Fibroblast of upper back skin (primary cell): ENCODE measurements around the gene CACNA1E.

ENCODE experiments used
- DNase-seq: peaks from one replicate; pipeline ENCODE4 v3.0.0-alpha.2; 2013

The CACNA1E gene

DNA sequence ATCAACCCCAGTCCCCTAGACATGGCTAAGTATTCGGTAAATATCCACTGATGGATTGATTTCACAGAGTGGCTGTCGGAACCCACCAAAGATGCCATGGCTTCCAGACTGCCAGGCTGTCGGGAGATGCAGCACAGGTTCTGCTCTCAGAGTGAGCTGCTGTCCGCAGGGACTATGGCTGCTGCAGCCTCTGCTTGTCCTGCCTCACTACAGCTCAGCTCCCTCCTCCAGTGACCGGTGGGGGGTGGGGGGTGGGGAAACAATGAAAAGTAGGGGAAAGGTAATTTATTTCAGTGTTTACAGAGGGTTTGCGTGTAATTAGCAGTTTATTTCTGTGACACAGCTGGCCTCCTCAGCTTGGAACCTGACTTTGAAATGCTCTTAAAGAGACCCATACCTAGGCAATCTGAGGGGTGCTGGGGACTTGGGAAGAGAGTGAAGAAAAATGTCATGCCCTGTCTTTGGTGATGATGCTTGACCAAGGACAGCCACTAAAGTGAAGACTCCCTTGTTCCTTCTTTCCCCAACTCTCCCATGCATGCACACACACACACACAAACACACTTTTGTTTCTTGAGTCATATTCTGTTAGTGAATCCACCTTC, 109.0 kb downstream of the CACNA1E start:
- DNase-seq: no peak

DNA sequence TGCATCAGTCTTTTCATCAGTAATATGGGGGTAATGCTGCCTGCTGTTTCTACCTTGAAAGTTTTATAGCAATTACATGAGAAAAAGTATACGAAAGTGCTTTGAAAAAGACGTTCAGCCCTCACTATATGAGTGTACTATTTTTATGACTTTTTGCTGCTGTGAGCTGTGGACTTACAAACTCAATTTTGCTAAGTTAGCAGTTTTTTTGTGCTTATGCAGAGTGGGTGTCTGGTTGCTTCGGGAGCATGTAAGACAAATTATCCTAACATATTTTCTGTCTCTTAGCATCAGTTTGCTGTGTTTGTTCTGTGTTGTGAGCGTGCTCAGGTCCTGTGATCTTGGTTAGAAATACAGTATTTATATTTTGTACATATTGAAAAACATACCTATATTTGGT, 109.7 kb downstream of the CACNA1E start:
- DNase-seq: no peak

- no peak for DNase-seq
Observed at GRCh38 chr1:181594553-181594952, 111.2 kb downstream of the CACNA1E start.

DNA sequence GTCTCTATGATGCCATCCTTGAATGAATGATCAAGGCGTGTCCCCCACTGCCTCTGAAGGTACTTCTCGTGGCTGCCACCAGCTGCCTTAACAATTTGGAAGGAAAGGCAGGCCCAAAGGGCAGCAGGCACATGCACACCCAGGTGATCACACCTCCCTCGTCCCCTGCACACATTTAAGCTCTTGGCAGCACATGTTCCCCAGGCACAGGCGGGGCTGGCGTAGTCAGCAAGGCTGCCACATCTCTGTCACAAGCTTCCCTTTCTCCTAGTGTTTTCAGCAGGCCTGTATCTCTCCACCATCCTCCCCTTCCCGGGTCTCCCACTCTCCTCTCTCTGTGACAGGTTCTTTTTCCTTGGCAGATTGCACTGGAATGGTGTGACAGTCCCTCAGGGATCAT, 111.9 kb downstream of the CACNA1E start:
- no peak for DNase-seq

DNA sequence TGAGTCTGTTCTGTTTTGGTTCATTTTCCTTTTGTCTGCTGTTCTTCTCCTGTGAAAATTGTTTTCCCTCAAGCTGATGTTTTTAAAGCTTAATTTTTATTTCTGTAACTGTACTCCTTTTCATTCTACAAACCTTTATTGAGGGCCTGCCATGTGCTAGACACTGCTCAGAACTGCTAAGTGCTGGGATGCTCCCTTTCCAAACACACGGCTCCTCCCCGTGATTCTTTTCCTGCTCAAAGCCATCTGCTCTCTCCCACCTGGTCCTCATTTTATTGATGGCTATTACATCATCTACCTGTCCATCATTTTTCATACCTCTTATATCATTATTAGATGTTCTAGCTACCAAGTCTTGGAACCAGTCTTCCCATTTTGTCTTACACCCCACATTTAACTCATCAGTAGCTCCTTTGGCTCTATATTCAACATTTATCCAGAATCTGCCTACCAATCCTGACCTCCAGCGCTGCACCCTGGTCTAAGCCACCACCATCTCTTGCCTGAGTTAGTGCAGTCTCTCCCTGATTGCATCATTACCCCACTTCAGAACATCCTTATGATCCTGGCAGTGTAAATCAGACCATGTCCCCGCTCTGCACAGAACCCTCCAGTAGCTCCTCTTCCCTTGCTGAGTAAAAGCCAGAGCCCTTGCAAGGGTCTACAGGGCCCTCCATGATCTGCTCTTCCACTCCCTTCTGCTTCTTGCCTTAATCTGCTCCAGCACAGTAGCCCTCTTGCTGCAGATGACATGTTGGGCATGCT, 118.1 kb downstream of the CACNA1E start:
- no peak for DNase-seq

DNA sequence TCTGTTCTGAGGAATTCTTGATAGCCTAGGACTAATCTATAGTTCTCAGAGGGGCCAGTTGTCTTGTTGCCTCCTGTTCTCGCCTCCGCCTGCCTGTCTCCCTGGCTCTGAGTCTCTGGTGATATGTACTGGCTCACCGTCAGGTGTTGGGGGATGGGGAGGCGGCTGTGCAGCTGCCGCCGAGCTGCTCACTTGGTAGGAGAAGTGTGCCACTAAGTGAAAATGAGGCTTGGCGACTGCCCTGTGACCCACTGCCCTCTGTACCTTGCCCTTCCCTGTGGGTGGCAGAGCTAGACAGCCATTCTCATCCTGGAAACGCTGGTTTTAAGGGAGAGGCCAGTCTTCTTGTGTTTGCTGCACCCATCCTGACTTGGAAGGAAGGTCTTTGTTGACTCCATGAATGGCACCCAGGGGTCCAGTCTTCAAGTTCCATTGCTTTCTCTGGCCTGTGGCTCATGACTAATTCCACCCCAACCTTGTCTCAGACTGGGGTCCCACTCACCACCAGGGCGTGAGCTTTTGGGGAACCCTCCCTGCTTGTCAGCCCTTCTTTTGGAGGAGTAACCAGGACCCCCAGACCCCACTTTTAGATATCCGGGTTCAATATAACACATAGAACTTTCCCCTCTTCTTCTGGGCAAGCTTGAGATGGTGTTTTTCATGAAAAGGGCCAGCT, 120.6 kb downstream of the CACNA1E start:
- no peak for DNase-seq

DNA sequence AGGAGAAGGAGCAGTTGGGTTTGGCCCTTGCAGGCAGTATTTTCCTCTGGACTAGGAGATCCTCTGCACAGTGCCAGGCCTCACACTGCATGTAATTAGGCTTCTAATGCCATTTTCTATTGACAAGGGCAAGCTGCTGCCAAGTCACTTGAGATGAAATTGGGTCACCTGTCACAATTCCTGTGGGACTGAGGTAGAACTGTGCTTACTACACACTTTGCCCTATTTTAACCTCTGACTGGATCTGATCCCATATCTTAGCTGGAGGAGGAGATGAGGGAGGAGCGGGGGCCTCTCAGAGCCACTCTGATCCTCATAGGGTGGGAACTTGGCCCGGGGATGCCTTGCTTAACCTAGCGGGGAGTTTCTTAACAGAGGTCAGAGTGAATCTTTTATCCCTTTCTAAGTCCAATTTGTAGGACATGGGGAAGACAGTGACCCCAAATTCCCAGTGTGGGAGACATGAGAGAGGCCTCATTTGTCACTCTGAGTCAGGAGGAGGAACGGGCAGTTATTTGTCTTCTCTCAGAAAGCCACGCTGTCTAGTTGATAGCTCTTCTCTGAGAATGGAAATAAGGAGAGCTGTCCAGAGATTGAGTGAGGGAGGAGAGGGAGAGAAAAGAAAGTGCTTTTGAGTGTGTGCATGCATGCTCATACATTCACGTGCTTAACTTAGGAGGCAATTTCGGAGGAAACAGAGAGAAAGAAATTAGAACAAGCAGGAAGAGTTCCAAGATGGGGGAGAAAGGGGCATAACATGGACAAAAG, 121.3 kb downstream of the CACNA1E start:
- no peak for DNase-seq

DNA sequence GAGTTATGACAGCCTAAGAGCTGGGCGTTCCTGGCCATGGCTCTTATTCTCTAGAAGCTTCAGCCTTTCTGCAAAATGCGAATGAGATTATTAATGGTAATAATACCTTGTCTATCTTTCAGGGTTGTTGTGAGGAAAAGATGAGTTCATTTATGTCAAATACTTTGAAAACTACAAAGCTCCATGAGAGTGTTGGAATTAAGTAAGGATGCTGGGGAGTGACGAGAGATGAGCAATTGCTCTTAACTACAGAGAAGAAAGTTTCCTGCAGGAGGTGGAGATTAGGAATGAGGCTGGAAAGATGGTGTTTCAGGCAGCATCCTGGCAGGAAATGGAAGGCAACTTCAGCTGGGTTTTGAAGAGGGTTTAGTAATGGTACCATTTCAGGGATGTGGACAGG, 124.2 kb downstream of the CACNA1E start:
- no peak for DNase-seq

- no peak for DNase-seq
Observed at GRCh38 chr1:181608386-181608785, 125.1 kb downstream of the CACNA1E start.

DNA sequence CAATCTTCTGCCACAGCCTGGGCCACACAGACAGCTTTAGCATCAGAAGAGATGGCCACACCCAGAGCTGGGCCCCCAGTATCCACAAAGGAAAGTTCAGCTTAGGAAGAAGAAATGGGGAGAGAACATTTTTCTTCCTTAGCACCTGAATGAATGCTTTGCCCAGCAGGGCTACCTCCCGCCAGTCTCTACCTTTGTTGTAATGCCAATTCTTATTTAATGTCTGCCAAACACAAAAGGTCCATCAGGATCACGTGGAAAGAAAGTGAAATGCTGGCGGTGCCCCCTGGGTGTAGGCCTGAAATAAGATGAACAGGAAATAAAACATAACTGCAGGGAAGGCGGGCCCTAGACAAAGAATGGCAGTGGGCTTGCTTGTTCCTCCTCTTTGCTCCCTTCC, 125.6 kb downstream of the CACNA1E start:
- no peak for DNase-seq

DNA sequence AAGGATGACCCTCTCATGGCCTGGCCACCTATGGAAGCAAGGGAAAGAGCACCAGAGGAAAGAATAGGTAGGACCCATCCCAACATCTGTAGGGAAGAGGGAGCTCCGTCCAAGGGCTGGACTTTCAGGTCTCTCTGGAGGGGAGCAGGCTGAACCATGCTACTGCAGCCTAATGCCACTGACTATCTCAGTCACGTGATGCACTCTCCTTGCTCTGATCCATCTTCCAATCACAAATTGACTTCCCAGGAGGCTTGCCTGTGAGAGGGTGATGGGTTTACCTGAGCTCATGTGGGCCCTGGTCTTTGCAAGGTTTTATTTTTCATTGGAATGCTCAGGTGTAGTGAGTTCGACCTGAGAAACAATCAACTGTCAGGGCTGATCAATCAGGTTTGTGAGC, 128.8 kb downstream of the CACNA1E start:
- no peak for DNase-seq

GRCh38 chr1:181618559-181618958, 135.2 kb downstream of the CACNA1E start:
- no peak for DNase-seq

DNA sequence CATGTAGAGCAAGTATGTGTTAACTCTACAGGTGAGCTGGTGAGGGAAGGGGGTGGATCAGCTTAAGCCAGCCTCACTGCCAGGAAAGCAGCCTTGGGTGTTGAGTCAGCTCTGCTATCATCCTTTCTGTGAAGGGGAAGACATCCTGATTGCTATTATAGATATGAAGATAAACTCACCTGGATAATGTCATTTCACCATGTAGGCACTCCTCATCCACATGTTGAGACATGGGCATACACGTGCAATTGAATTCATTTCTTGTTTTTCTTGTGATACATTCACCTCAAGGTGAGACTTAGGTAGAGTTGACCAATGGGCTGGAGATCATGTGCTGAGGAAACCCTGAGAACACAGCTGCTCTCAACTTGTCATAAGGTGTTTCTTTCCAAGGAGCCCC, 136.9 kb downstream of the CACNA1E start:
- DNase-seq: no peak

- no peak for DNase-seq
Observed at GRCh38 chr1:181623850-181624249, 140.5 kb downstream of the CACNA1E start.

DNA sequence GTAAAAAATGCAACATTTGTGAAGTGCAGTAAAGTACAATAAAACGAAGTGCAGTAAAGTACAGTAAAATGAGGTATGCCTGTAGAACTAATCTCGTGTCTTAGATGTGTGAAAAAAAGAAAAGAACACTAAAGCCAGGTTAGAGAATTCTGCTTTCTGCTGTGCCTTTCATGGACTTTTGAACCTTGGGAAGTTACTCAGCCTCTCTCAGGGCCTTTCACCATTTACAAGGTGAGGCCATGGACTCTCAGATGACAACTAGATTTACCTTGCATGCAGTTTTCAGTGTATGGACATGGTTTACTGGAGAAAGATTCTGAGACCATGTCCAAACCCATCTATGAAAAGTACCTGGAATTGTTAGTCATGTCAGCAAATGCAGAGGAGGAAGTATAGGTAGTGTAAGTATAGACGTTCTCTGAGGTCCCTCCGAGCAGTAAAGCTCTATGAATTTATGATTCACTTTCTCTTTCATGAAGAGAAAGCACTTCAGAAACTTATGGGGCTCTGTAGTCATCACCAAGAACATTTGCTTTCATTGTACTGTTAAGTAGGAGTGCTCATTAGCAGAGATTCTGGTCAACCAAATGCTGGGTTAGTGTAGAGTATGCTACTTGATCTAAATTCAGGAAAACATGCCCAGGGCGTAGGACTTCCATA, 143.1 kb downstream of the CACNA1E start:
- no peak for DNase-seq

GRCh38 chr1:181630398-181630797, 147.1 kb downstream of the CACNA1E start:
- no peak for DNase-seq

- no peak for DNase-seq
Observed at GRCh38 chr1:181630838-181631237, 147.5 kb downstream of the CACNA1E start.

GRCh38 chr1:181632492-181632891, 149.2 kb downstream of the CACNA1E start:
- DNase-seq: no peak

GRCh38 chr1:181632960-181633359, 149.6 kb downstream of the CACNA1E start:
- DNase-seq: no peak

DNA sequence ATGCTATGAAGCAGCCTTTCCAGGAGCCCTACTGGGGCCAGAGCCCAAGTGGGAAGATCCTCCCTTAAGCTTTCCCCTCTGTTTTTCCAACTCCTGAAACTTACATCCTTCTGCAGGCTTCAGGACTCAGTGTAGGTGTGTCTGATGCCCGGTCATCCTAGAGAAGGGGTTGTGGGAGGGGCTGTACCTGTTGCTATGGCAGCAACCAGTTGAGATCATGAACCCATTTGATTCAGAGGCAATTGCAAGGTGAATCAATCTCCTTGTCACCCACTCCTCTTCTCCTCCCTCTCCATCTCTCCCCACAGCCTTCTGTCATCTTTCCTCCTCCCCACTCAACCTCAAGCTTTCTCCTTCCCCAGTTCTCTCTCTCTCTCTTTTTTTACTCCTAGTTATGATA, 151.8 kb downstream of the CACNA1E start:
- no peak for DNase-seq

- no peak for DNase-seq
Observed at GRCh38 chr1:181637998-181638397, 154.7 kb downstream of the CACNA1E start.

DNA sequence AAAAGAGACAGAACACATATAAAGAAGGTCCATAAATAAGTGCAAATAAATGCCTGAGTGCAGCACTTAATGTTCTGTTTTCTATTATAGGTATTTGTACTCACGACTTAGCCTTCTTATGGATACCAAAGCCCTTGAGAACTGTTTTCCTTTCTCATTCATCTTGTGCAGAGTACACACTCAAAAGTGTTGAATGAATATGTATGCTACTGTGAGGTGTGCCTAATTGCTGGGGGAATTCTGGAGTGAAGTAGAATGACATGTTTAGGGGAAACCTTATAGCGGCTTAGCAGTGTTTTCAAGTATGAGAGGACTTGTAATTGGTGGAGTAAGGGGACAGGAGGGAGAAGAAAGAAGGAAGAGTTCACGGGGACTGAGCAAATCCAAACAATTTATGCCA, 157.6 kb downstream of the CACNA1E start:
- DNase-seq: no peak

- DNase-seq: no peak
Observed at GRCh38 chr1:181643631-181644030, 160.3 kb downstream of the CACNA1E start.
